ENCODE results near the gene PDPR. TPM values are rescaled to one million over a fixed set of nuclear protein-coding genes. Genes with fewer than 3 reads are reported as not detected.
"Not testable (repeated sequence)": the region's sequence is repeated elsewhere in the genome, so short reads cannot be mapped to it uniquely, and the experiment has no call there.

Gene PDPR
- total RNA-seq, 1 donor from 2014 or later, result 16.8 TPM

DNA sequence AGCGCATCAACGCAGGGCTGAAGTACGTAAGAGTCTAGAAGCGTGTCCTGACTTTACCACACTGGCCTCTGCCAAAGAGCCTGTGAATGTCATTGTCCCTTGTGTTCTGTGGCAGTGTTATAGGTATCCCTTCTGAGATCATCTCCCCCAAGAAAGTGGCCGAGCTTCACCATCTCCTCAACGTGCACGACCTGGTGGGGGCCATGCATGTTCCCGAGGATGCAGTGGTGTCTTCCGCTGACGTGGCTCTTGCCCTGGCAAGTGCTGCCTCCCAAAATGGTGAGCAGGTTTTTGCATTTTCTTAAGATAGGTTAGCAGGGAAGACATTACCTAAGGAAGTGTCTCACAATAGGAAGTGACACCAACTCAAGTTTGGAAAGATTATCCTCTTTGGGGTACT, 14.7 kb downstream of the PDPR start:
- DNase-seq, result not testable (repeated sequence)

DNA sequence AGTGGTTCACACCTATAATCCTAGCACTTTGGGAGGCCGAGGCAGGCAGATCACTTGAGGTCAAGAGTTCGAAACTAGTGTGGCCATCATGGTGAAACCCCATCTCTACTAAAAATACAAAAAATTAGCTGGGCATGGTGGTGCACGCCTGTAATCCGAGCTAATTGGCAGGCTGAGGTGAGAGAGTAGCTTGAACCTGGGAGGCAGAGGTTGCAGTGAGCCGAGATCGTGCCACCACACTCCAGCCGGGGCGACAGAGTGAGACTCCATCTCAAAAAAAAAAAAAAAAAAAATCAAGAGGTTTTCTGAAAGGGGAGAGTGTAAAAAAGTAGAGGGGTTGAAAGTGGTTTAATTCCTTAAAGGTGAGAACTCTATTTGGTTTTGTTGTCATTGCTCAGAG, 21.7 kb downstream of the PDPR start:
- not testable (repeated sequence) for DNase-seq

DNA sequence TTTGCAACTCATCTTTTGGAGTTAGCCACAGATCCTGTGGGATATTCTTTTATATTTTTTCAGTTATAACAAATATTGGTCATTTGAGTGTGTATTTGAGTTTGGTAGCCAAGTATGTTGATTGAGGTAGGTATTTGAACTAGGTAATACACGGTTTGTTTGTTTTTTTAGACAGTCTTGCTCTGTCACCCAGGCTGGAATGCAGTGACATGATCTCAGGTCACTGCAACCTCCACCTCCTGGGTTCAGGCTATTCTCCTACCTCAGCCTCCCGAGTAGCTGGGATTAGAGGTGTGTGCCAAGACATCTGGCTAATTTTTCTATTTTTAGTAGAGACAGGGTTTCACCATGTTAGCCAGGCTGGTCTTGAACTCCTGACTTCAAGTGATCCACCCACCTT, 22.5 kb downstream of the PDPR start:
- not testable (repeated sequence) for DNase-seq

DNA sequence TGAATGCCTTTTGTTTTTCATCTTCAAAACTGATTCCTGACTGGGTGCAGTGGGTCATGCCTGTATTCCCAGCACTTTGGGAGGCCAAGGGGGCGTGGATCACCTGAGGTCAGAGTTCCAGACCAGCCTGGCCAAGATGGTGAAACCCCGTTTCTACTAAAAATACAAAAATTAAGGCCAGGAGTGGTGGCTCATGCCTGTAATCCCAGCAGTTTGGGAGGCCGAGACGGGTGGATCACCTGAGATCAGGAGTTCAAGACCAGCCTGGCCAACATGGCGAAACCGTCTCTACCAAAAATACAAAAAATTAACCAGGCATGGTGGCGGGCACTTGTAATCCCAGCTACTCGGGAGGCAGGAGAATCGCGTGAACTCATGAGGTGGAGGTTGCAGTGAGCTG, 28.6 kb downstream of the PDPR start:
- DNase-seq, result not testable (repeated sequence)

DNA sequence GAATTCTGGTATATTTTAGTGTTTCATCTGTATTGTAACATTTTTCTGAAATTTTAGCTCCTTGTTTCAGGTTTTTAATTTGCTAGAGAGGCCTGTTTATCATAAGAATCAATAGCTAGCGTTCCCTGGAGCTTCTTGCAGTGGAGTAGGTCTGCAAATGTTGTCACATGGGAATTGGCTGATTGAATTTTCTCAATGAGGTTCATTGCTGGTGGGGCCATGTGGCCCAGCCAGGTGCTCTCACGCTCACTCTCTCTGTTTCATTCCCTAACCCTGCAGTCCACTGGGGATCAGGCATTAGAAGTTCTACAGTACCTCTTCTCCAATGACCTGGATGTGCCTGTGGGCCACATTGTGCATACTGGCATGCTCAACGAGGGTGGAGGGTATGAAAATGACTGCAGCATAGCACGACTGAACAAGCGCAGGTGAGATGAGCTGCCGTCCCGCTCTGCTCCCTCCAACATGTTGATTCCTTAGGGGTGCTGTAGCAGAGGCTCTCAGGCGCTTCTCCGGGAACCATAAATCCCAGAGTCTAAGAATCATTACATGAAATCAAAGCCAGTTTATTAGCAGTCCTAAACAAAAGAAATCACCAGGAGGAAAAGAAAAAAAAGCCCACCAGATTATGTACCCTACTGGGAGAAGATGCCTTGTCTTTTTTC, 29.2 kb downstream of the PDPR start:
- DNase-seq, result not testable (repeated sequence)

DNA sequence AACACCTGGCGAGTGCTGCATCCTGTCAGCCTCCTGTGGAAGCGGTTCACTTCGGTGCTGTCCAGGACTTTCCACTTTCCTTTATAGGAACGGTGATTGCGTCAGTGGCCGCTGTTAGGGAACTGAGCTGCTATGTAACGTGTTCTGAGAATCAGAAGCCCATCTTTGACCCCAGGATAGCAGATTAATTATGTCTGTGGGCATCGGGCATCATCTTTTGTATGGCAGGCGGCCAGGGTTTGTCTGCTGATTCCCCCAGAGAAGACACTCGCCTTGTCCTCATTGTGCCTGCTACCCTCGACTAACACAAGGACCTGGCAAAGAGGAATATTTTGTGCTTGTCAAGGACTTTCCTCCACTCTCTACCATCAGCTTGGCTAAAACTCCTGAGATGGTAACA, 33.7 kb downstream of the PDPR start:
- DNase-seq, result not testable (repeated sequence)

DNA sequence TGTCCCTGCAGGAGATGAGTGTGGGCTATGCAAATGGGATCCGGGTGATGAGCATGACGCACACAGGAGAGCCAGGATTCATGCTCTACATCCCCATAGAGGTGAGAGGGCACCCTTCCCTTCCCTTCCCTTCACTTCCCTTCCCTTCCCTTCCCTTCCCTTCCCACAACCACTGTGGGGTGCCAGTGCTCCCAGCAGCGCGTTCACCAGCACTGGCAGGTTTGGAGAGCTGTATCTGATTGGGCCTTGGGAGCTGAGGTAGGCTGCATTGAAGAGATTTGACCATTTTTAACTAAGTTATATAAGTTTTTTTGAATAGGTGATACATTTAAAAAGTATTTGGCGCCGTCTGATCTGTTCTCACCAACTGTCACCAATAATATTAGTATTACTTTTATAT, 34.3 kb downstream of the PDPR start:
- DNase-seq, result not testable (repeated sequence)

DNA sequence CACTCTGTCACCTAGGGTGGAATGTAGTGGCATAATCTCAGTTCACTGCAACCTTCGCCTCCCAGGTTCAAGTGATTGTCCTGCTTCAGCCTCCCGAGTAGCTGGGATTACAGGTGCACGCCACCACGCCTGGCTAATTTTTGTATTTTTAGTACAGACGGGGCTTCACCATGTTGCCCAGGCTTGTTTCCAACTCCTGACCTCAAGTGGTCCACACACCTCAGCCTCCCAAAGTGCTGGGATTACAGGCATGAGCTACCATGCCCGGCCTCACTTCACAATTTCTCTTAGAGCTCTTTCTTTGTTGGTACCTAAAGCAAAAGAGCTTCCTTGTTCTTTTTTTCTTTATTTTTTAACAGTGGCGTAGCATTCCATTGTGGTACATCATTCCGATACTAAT, 35.2 kb downstream of the PDPR start:
- DNase-seq, result not testable (repeated sequence)

DNA sequence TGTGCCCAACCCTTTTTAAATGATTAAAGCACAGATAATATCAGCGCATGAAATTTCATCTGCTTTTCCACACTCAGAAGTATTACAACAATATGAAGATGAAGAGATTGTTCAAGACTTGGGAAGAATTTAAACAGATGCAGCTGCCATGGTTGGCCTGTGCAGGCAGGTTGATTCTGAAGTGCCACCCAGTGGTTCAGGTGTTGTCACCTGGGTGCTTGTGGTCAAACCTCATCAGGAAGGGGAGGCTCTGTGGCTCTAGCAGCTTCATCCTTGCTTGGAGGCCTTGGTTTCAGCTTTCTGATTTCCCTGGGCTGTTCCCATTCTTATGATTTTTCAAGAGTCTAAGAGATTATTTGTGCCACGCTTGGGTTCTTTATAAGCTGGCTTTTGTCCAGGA, 37.3 kb downstream of the PDPR start:
- DNase-seq, result no peak

DNA sequence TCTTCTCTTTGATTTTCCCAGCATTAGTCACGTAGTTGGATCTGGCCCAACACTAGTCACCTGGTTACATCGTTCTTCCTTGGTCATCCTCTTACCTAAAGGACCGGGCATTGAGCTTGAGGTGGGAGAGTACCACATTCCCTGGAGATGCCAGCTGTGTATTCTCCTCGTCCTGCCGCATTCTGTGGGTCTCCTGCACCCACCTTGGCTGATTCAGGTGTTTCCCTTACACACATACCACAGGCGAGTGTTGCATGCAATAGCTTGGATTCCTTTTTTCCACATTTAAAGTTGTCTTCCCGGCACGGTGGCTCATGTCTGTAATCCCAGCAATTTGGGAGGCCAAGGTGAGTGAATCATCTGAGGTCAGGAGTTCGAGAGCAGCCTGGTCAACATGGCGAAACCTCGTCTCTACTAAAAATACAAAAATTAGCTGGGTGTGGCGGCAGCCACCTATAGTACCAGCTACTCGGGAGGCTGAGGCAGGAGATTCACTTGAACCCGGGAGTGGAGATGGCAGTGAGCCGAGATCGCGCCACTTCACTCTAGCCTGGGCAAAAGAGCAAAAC, 37.9 kb downstream of the PDPR start:
- no peak for DNase-seq

DNA sequence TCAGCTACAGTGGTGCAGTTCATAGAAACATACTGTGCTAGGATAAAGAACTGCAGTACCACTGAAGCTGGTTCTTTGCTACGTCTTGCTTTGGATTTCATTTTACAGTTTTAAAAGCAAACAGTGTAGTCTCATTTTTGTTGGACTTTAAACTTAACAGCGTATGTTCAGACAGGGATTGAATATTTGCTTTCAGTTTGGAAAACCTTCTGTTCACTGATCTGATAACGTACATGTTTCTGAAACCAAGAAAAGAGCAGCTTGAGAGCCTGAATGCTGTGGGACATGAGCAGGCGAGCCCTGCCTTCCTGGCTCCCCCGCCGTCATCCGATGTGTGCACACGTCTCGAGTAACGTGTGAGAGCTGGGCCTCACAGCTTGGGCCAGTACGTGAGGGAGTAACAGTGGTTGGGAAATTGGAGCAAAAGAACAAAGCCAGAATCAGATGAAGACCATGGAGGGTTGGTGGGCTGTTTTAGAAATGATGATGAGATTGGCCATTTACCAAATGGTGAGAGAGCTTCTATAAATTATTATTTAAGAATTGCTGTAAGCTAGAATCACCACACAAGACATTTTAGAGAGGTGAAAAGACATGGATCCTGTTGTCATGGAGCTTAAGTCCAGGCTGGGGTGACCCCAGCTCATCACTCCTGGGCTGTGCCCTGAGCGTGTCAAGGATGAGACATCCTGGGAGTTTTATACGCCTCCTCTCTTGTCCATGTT, 38.6 kb downstream of the PDPR start:
- no peak for DNase-seq

DNA sequence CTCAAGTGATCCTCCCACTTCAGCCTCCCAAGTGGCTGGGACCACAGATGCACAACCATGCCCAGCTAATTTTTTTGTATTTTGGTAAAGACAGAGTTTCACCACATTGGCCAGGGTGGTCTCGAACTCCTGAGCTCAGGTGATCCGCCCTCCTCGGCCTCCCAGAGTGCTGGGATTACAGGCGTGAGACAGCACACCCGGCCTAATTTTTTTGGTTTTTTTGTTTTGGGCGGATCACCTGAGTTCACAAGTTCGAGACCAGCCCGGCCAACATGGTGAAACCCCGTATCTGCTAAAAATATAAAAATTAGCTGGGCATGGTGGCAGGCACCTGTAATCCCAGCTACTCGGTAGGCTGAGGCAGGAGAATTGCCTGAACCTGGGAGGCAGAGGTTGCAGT, 40.6 kb downstream of the PDPR start:
- not testable (repeated sequence) for DNase-seq

DNA sequence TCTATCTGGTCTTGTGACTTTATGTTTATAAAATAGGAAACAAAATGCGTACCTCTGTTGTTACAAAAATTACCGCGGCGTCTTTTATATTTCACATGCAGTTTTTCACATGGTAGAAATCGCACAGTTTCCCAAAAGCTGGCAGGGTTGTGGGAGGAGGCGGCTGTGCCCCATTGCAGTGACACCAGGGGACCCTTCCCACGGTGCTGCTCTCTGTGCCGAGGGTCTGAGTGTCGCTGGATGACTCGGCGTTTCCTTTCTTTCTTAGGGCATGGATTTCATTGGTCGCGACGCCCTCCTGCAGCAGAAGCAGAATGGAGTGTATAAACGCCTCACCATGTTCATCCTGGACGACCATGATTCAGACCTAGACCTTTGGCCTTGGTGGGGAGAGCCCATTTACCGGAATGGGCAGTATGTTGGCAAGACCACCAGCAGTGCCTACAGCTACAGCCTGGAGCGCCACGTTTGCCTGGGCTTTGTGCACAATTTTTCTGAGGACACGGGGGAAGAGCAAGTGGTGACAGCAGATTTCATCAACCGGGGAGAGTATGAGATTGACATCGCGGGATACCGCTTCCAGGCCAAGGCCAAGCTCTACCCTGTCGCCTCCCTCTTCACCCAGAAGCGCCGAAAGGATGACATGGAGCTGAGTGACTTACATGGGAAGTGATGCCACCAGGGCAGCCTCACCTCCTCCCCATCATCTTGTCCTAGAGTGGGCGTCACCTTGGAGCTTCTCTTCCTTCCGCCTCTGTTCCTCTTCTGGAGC, 42.3 kb downstream of the PDPR start:
- no peak for DNase-seq

DNA sequence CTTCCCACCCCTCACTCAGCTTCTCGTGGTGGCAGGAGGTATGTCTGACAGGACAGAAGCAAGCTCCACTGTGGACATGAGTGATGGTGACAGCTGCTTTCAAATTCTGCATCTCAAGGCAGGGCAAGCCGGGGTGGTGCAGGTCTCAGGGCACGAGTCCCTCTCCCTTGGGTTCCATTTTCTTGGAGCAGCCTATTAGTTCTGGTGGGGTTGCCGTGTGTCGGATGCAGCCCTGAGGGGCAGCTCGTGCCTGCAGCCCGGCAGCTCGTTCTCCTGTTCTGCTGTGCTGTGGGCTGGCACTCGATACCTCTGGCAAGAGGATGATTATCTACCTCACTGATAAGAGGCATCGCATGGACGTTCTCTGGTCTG, 43.0 kb downstream of the PDPR start:
- no peak for DNase-seq

DNA sequence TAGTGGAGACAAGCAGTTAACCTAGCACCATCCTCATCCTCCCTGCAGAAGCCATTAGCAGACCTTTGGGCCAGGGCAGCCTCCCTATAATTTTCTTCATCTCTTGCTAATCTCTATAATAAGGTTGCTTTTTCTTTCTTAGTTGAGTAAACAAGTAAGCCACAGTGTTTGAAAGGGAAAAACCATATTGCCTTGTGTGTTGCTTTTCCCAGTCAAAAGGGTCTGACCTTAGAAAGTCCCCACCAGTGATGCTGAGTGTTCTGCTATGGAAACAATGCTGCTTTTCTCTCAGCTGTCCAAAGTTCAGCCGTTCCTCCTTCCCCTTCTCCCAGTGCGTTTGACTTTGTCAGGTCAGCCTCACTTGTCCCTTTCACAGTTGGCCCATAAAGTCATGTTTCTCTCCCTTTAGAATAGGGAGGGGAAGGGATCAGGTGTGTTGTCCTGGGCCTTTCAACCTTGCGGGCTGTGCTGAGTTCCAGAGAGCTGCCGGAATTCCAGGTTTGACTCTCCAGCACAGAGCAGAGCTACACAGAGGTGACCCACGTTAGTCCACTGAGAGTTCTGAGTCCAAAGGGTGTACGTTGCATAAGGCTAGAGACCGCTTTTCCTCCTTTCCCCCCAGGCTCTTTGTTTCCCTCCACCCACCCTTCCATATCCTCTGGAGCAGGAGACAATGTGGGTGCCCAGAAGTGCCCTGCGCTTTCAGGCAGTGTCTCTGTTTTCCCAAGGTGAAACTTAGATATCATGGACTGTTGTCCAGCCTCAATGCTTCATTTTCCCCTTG, 43.5 kb downstream of the PDPR start:
- no peak for DNase-seq

DNA sequence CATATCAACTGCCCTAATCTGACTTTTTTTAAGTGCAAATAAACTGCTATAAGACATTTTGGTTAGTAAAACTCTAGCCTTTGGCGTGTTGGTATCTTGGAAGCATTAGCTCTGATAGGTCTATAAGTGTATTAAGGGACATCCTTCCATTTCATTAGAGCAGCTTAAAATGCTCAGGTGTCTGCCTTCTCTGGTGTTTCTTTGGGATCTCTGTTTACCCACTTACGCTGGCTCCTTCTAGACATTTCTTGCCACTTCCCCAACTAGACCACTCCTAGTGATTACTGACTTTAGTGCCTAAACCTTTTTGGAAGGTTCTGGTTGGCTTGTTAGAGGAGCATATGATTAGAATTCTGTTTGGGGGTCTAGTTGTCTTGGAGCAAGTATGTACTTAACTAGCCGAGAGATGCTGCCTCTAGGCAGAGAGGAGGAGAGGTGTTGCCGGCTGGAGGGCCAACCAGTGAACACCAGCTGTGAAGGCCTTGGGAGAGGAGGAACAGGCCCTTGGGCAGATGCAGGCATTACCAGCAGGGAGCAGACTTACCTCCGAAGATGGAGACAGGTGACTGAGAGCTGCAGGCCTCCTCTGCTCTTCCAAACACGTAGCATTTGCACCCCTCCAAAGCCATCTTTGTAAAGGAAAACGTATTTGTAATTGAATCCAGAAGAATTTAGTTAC, 44.3 kb downstream of the PDPR start:
- DNase-seq, result no peak

DNA sequence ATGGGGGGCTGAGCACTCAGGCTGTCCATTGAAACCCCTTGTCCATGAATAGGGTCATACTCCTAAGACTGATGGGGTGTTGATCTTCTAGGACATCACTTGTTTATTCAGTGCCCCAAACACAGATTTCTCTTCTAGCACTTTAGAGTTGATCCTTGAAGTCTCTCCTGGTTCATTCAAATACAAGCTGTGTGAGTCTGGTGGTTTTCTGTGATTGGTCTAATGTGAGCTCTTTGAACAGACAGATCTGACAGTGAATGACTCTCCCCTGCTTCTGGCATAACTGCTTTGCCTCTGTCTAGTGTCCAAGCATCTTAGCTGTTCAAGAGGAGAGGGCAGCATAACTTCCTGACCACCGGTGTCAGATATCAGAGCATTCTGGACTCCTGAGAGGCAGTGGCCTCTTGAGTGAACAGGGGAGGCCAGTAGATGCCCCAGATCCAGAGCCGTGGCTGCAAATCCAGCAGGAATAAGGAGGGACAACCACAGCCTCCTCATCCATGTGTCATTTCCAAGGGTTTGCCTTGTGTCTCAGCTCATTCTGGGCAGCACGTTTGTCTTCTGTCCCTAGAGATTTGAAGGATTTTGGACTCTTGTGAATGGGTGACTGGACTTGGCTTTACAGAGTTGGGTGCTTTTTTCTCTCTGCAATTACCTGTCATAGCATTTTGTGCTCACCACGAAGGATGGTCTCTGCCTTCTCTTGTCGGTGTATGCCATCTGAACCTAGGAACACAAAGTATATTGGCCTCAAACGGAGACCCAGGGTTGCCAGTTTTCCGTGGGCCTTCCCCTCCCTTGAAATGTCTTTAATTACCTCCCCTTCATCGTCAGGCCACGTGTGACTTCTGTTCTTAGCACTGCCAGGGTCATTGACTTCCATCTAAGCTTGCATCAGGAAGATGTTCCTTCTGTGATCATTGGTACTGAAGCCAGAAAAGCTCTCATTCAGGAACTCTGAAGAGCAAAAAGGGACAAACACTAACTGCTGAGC, 45.5 kb downstream of the PDPR start:
- no peak for DNase-seq

DNA sequence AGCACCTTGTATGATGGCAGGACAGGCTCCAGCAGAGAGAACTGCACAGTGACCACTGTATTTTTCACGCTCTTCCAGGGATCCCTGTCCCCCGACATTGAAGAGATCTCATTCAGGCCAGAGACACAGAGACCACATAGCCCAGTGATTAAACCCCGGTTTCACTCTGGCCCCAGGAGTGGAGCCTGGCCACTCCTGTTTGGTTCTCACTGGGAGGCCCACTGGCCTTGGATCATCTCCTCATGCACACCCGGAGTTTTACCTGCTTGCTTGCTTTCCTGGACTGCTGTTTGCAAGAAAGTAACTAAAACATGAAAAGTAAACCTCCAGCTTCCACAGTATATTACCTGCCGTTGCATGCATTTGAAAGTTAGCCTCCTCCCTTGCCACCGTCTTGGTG, 46.3 kb downstream of the PDPR start:
- DNase-seq, result no peak

DNA sequence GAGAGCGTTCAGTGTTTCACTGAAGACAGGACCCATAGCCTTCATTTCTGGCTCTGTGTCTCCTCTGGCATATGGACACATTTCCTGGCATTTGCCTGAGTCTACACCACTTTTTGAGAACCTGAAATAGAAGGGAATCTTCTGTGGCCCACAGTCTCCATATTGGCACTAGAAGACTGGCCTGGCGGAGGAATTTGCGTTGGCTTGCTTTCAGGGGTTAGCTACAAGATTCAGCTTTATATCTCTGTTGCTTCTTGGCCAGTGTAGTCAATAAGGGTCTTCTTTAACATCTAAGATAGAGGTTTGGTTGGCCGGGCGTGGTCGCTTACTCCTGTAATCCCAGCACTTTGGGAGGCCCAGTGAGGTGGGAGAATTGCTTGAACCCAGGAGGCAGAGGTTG, 46.7 kb downstream of the PDPR start:
- DNase-seq, result no peak

DNA sequence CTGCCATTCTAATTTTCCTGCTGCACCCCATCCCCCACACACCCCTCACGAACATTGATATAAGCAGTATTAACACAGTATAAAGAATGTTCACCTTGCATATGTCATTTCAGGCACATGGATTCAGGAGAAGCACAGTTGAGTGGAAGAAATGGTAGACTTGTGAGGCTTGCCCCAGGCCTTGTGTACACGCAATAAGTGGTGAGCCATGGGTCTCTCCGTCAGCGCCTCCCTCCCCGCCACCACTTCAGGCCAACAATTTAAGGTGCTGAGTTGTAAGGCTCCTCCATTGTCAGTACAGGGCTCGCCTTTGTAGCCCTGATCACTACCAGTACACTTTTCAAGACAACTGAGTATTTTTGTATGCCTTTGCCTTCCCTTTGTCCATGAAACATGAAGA, 47.2 kb downstream of the PDPR start:
- no peak for DNase-seq
